HepG2 (cell line): ENCODE results near the gene TRAPPC12. TPM values are rescaled to one million over a fixed set of nuclear protein-coding genes. Genes with fewer than 3 reads are reported as not detected.
A peak's percentile ranks its signal among the peaks of the same experiment; 100 is the strongest.

ENCODE experiments used
- ELF1 ChIP-seq: sonication (generic); formaldehyde crosslinking; IDR thresholded peaks from 2 replicates; pipeline ENCODE4 v1.4.0; 2020; ENCODE audit warnings: missing genetic modification reagents
- EZH2 ChIP-seq: conservative IDR thresholded peaks from 2 replicates; pipeline ENCODE4 v1.6.1; 2012; ENCODE audit warnings: mild to moderate bottlenecking, low read depth, low read length, moderate library complexity
- IKZF4 ChIP-seq: sonication (generic); formaldehyde crosslinking; IDR thresholded peaks from 2 replicates; pipeline ENCODE4 v1.5.1; 2020; ENCODE audit warnings: borderline replicate concordance, mild to moderate bottlenecking, low read depth, missing genetic modification reagents; ENCODE audit errors: not compliant biosample characterization
- MTA1 ChIP-seq: sonication (generic); formaldehyde crosslinking; IDR thresholded peaks from 2 replicates; pipeline ENCODE4 v1.4.0; 2020; ENCODE audit warnings: missing genetic modification reagents, mild to moderate bottlenecking, borderline replicate concordance
- NFE2 ChIP-seq: sonication (generic); formaldehyde crosslinking; IDR thresholded peaks from 2 replicates; pipeline ENCODE4 v1.4.0; 2020; ENCODE audit warnings: missing genetic modification reagents
- NFYB ChIP-seq: sonication (generic); formaldehyde crosslinking; IDR thresholded peaks from 2 replicates; pipeline ENCODE4 v1.4.0; 2020; ENCODE audit warnings: missing genetic modification reagents
- PLSCR1 ChIP-seq: sonication (generic); formaldehyde crosslinking; IDR thresholded peaks from 2 replicates; pipeline ENCODE4 v1.5.0; 2020; ENCODE audit warnings: missing genetic modification reagents, mild to moderate bottlenecking, borderline replicate concordance
- TCF12 ChIP-seq, 2 experiments: fragments of 450-650 bp in 1 of 2; sonication (generic) in 1 of 2; formaldehyde crosslinking in 1 of 2; IDR thresholded peaks; 2 replicates each; pipeline versions ENCODE4 v1.6.1 to v1.8.0; 2017 to 2022; ENCODE audit warnings: antibody characterized with exemption in 1 of 2, mild to moderate bottlenecking in 1 of 2, missing genetic modification reagents in 1 of 2, moderate library complexity in 1 of 2
- TFAP4 ChIP-seq: sonication (generic); IDR thresholded peaks from 2 replicates; pipeline ENCODE4 v1.6.1; 2016; ENCODE audit warnings: low read depth, borderline replicate concordance
- TOPORS ChIP-seq: sonication (generic); formaldehyde crosslinking; IDR thresholded peaks from 2 replicates; pipeline ENCODE4 v1.8.0; 2023; ENCODE audit warnings: mild to moderate bottlenecking, missing genetic modification reagents
- ZBTB25 ChIP-seq: IDR thresholded peaks from 2 replicates; pipeline ENCODE4 v1.6.1; 2018; ENCODE audit warnings: missing genetic modification reagents
- ZNF143 ChIP-seq: sonication (generic); formaldehyde crosslinking; IDR thresholded peaks from 2 replicates; pipeline ENCODE4 v1.4.0; 2020; ENCODE audit warnings: missing genetic modification reagents
- ZNF207 ChIP-seq: fragments of 450-650 bp; IDR thresholded peaks from 2 replicates; pipeline ENCODE4 v1.6.1; 2016; ENCODE audit warnings: antibody characterized with exemption, borderline replicate concordance
- ZNF362 ChIP-seq: sonication (generic); formaldehyde crosslinking; IDR thresholded peaks from 2 replicates; pipeline ENCODE4 v1.4.0; 2020; ENCODE audit warnings: missing genetic modification reagents, mild to moderate bottlenecking, borderline replicate concordance
- ZNF543 ChIP-seq: sonication (generic); formaldehyde crosslinking; IDR thresholded peaks from 2 replicates; pipeline ENCODE4 v1.4.0; 2020; ENCODE audit warnings: mild to moderate bottlenecking, missing genetic modification reagents
- ZNF556 ChIP-seq: sonication (generic); formaldehyde crosslinking; IDR thresholded peaks from 2 replicates; pipeline ENCODE4 v1.4.0; 2020; ENCODE audit warnings: mild to moderate bottlenecking, missing genetic modification reagents, borderline replicate concordance
- ZNF678 ChIP-seq: sonication (generic); formaldehyde crosslinking; IDR thresholded peaks from 2 replicates; pipeline ENCODE4 v1.4.0; 2020; ENCODE audit warnings: mild to moderate bottlenecking, missing genetic modification reagents
- ZNF691 ChIP-seq: sonication (generic); formaldehyde crosslinking; IDR thresholded peaks from 2 replicates; pipeline ENCODE4 v1.4.0; 2020; ENCODE audit warnings: missing genetic modification reagents, low read depth, mild to moderate bottlenecking, borderline replicate concordance
- ZNF746 ChIP-seq: sonication (generic); formaldehyde crosslinking; IDR thresholded peaks from 2 replicates; pipeline ENCODE4 v1.8.0; 2022; ENCODE audit warnings: mild to moderate bottlenecking, missing genetic modification reagents
- ZNF761 ChIP-seq: sonication (generic); formaldehyde crosslinking; conservative IDR thresholded peaks from 2 replicates; pipeline ENCODE4 v1.4.0; 2020; ENCODE audit warnings: mild to moderate bottlenecking, missing genetic modification reagents
- ZSCAN5A ChIP-seq: sonication (generic); formaldehyde crosslinking; IDR thresholded peaks from 2 replicates; pipeline ENCODE4 v1.8.0; 2022; ENCODE audit warnings: mild to moderate bottlenecking, missing genetic modification reagents, borderline replicate concordance
- polyA plus RNA-seq, 8 experiments: library from polyadenylated mRNA; depleted of rRNA in 3 of 8; stranded (reverse) in 7 of 8; unstranded in 1 of 8; fragments of >200 nt; fragmentation: Illumina TruSeq in 4 of 8; extraction: Trizol in 4 of 8; gene quantifications; 2 replicates each; pipeline versions ENCODE4 v1.2.1 to v1.2.3, GENCODE V29; 2011 to 2016; ENCODE audit warnings: low read depth in 4 of 8, missing spikeins in 1 of 8, mixed read lengths in 1 of 8; ENCODE audit not compliant: insufficient read depth in 1 of 8
- total RNA-seq, 5 experiments: library from RNA; depleted of rRNA; stranded (reverse); fragments of >200 nt; fragmentation: Illumina TruSeq; extraction: Trizol; gene quantifications; 2 replicates each; pipeline ENCODE4 v1.2.3, GENCODE V29; 2016; ENCODE audit warnings: low read depth in 1 of 5

Gene TRAPPC12
- total and polyA plus RNA-seq, 2 of the 13 experiments (the other 11 are each of a cell fraction or from before 2014, with no cell fraction given): 46.4 to 97.7 TPM

- TF ChIP-seq PLSCR1 (CRISPR knock-in tag) (no peak), TOPORS (CRISPR knock-in tag) (no peak), ZNF362 (CRISPR knock-in tag) (no peak), ZNF543 (CRISPR knock-in tag) (peak; percentile 88; the same call in 1 of the 2 replicates), ZBTB25 (peak; percentile 79; the same call in 1 of the 2 replicates), ELF1 (CRISPR knock-in tag) (peak; percentile 21; the same call in 1 of the 2 replicates), TCF12 (IDR thresholded peaks at IDR 0.05) (no peak), TCF12 (CRISPR knock-in tag; IDR thresholded peaks at IDR 0.05) (0 out of 2 replicates have a peak, but pooled peaks have one; percentile 54), ZNF691 (CRISPR knock-in tag) (peak; percentile 80; the same call in 1 of the 2 replicates), ZNF761 (peak; percentile 93), ZNF143 (0 out of 2 replicates have a peak, but pooled peaks have one; percentile 19), IKZF4 (CRISPR knock-in tag) (no peak), TFAP4 (no peak), ZSCAN5A (CRISPR knock-in tag) (no peak), ZNF678 (no peak), ZNF746 (CRISPR knock-in tag) (peak; percentile 79; the same call in 1 of the 2 replicates), ZNF556 (peak; percentile 92; the same call in 1 of the 2 replicates), EZH2 (no peak), NFYB (CRISPR knock-in tag) (no peak), ZNF207 (no peak), NFE2 (no peak), MTA1 (CRISPR knock-in tag) (peak; percentile 94)
Observed at GRCh38 chr2:3465844-3466481, 86.5 kb downstream of the TRAPPC12 start (continued).
